Tibial nerve (tissue), 4 donors: Measurements from ENCODE around the gene SLC22A3.

ENCODE experiments used
- CTCF ChIP-seq, 5 experiments: fragments of 200-600 bp in 3 of 5; fragments of 450-650 bp in 2 of 5; sonication (generic) in 3 of 5; IDR thresholded peaks; one replicate each; pipeline ENCODE4 v1.5.1; 2016 to 2019; ENCODE audit warnings: antibody characterized with exemption in 5 of 5, mild to moderate bottlenecking in 3 of 5, moderate library complexity in 2 of 5
- EP300 ChIP-seq, 2 donors: sonication (generic); formaldehyde crosslinking; IDR thresholded peaks; one replicate each; pipeline ENCODE4 v1.6.1; 2017; ENCODE audit warnings: antibody characterized with exemption in 2 of 2, mild to moderate bottlenecking in 1 of 2

- TF ChIP-seq CTCF (IDR thresholded peaks at IDR 0.05) (no peak), EP300 (IDR thresholded peaks at IDR 0.05) (no peak)
Measured at GRCh38 chr6:160457823-160458222, 109.6 kb downstream of the SLC22A3 start.
